ENCODE measurements around the gene SPCS1. TPM values are rescaled to one million over a fixed set of nuclear protein-coding genes. Genes with fewer than 3 reads are reported as not detected.

Gene SPCS1
- total RNA-seq, 1 experiment from 2014 or later, result 184 TPM

GRCh38 chr3:52730681-52731080 lies 24.8 kb downstream of the SPCS1 start:
- H3K4me1 ChIP-seq (ENCODE audit: low read length), result no peaks in the 10 kb centered on the region
- H3K9ac ChIP-seq (ENCODE audit: low read length), result no peak overlapping the region
- H3K79me2 ChIP-seq (ENCODE audit: low read length), result no peaks in the 10 kb centered on the region
- no peaks in the 10 kb centered on the region for H3K9me2 ChIP-seq (replicated peaks; ENCODE audit: insufficient read depth, low read length)
- no peak overlapping the region for H3K4me2 ChIP-seq (ENCODE audit: low read depth, low read length, poor library complexity, severe bottlenecking)
- H3K27me3 ChIP-seq (ENCODE audit: low read length), result no peaks in the 10 kb centered on the region
- no peak overlapping the region for H3K4me3 ChIP-seq (ENCODE audit: low read length)
- no peaks in the 10 kb centered on the region for H4K20me1 ChIP-seq (ENCODE audit: insufficient read depth, low read depth, low read length)
- H3K27ac ChIP-seq (ENCODE audit: low read length), result no peak overlapping the region
- H2AFZ ChIP-seq (ENCODE audit: low read length), result no peak overlapping the region
- DNase-seq, result no peak
- H3K9me3 ChIP-seq (ENCODE audit: low read length), result peaks cover 12% of the 10 kb centered on the region
- peaks cover 57% of the 10 kb centered on the region for H3K36me3 ChIP-seq (ENCODE audit: insufficient read depth, low read length)

GRCh38 chr3:52731590-52731989 lies 25.7 kb downstream of the SPCS1 start:
- Histone ChIP-seq H3K9ac (ENCODE audit: low read length) (no peak overlapping the region), H3K79me2 (ENCODE audit: low read length) (no peaks in the 10 kb centered on the region), H4K20me1 (ENCODE audit: insufficient read depth, low read depth, low read length) (no peaks in the 10 kb centered on the region), H3K4me3 (ENCODE audit: low read length) (no peak overlapping the region), H3K4me1 (ENCODE audit: low read length) (no peaks in the 10 kb centered on the region), H3K9me2 (replicated peaks; ENCODE audit: insufficient read depth, low read length) (no peaks in the 10 kb centered on the region), H3K9me3 (ENCODE audit: low read length) (peaks cover 12% of the 10 kb centered on the region), H2AFZ (ENCODE audit: low read length) (no peak overlapping the region), H3K27me3 (ENCODE audit: low read length) (no peaks in the 10 kb centered on the region), H3K27ac (ENCODE audit: low read length) (no peak overlapping the region), H3K36me3 (ENCODE audit: insufficient read depth, low read length) (peaks cover 63% of the 10 kb centered on the region), H3K4me2 (ENCODE audit: low read depth, low read length, poor library complexity, severe bottlenecking) (no peak overlapping the region)
- no peak for DNase-seq

GRCh38 chr3:52733256-52733891 lies 27.5 kb downstream of the SPCS1 start:
- Histone ChIP-seq H3K4me1 (ENCODE audit: low read length) (no peaks in the 10 kb centered on the region), H3K36me3 (ENCODE audit: insufficient read depth, low read length) (peaks cover 63% of the 10 kb centered on the region), H3K27ac (ENCODE audit: low read length) (no peak overlapping the region), H3K9me3 (ENCODE audit: low read length) (peaks cover 9% of the 10 kb centered on the region), H3K27me3 (ENCODE audit: low read length) (no peaks in the 10 kb centered on the region), H4K20me1 (ENCODE audit: insufficient read depth, low read depth, low read length) (no peaks in the 10 kb centered on the region), H3K79me2 (ENCODE audit: low read length) (no peaks in the 10 kb centered on the region), H2AFZ (ENCODE audit: low read length) (no peak overlapping the region), H3K4me2 (ENCODE audit: low read depth, low read length, poor library complexity, severe bottlenecking) (no peak overlapping the region), H3K9me2 (replicated peaks; ENCODE audit: insufficient read depth, low read length) (no peaks in the 10 kb centered on the region), H3K4me3 (ENCODE audit: low read length) (no peak overlapping the region), H3K9ac (ENCODE audit: low read length) (no peak overlapping the region)
- DNase-seq, result no peak

GRCh38 chr3:52739730-52740129 lies 33.8 kb downstream of the SPCS1 start:
- H3K4me1 ChIP-seq (ENCODE audit: low read length), result no peaks in the 10 kb centered on the region
- no peak for DNase-seq
- peaks cover 39% of the 10 kb centered on the region for H3K36me3 ChIP-seq (ENCODE audit: insufficient read depth, low read length)
- no peak overlapping the region for H3K4me3 ChIP-seq (ENCODE audit: low read length)
- no peaks in the 10 kb centered on the region for H3K9me2 ChIP-seq (replicated peaks; ENCODE audit: insufficient read depth, low read length)
- H3K27ac ChIP-seq (ENCODE audit: low read length), result no peak overlapping the region
- no peak overlapping the region for H3K9ac ChIP-seq (ENCODE audit: low read length)
- H4K20me1 ChIP-seq (ENCODE audit: insufficient read depth, low read depth, low read length), result no peaks in the 10 kb centered on the region
- no peaks in the 10 kb centered on the region for H3K79me2 ChIP-seq (ENCODE audit: low read length)
- H3K27me3 ChIP-seq (ENCODE audit: low read length), result no peaks in the 10 kb centered on the region
- H3K9me3 ChIP-seq (ENCODE audit: low read length), result no peaks in the 10 kb centered on the region
- H3K4me2 ChIP-seq (ENCODE audit: low read depth, low read length, poor library complexity, severe bottlenecking), result no peak overlapping the region
- no peak overlapping the region for H2AFZ ChIP-seq (ENCODE audit: low read length)

- Histone ChIP-seq H4K20me1 (ENCODE audit: insufficient read depth, low read depth, low read length) (no peaks in the 10 kb centered on the region), H3K79me2 (ENCODE audit: low read length) (no peaks in the 10 kb centered on the region), H3K36me3 (ENCODE audit: insufficient read depth, low read length) (peaks cover 20% of the 10 kb centered on the region), H3K4me1 (ENCODE audit: low read length) (no peaks in the 10 kb centered on the region), H3K9me3 (ENCODE audit: low read length) (no peaks in the 10 kb centered on the region), H3K9me2 (replicated peaks; ENCODE audit: insufficient read depth, low read length) (no peaks in the 10 kb centered on the region), H3K4me3 (ENCODE audit: low read length) (no peak overlapping the region), H3K27me3 (ENCODE audit: low read length) (no peaks in the 10 kb centered on the region), H3K4me2 (ENCODE audit: low read depth, low read length, poor library complexity, severe bottlenecking) (no peak overlapping the region), H2AFZ (ENCODE audit: low read length) (no peak overlapping the region), H3K27ac (ENCODE audit: low read length) (no peak overlapping the region), H3K9ac (ENCODE audit: low read length) (no peak overlapping the region)
- peak; percentile 71 for DNase-seq
Measured at GRCh38 chr3:52742418-52743041, 36.6 kb downstream of the SPCS1 start.

- Histone ChIP-seq H3K4me1 (ENCODE audit: low read length) (no peaks in the 10 kb centered on the region), H3K9me2 (replicated peaks; ENCODE audit: insufficient read depth, low read length) (no peaks in the 10 kb centered on the region), H3K36me3 (ENCODE audit: insufficient read depth, low read length) (peaks cover 20% of the 10 kb centered on the region), H4K20me1 (ENCODE audit: insufficient read depth, low read depth, low read length) (no peaks in the 10 kb centered on the region), H2AFZ (ENCODE audit: low read length) (no peak overlapping the region), H3K9ac (ENCODE audit: low read length) (no peak overlapping the region), H3K79me2 (ENCODE audit: low read length) (no peaks in the 10 kb centered on the region), H3K27ac (ENCODE audit: low read length) (no peak overlapping the region), H3K4me3 (ENCODE audit: low read length) (no peak overlapping the region), H3K9me3 (ENCODE audit: low read length) (no peaks in the 10 kb centered on the region), H3K4me2 (ENCODE audit: low read depth, low read length, poor library complexity, severe bottlenecking) (no peak overlapping the region), H3K27me3 (ENCODE audit: low read length) (no peaks in the 10 kb centered on the region)
- DNase-seq, result no peak
Measured at GRCh38 chr3:52743152-52743551, 37.2 kb downstream of the SPCS1 start.

- Histone ChIP-seq H3K9me3 (ENCODE audit: low read length) (no peaks in the 10 kb centered on the region), H3K36me3 (ENCODE audit: insufficient read depth, low read length) (peaks cover 21% of the 10 kb centered on the region), H3K27ac (ENCODE audit: low read length) (no peak overlapping the region), H3K4me1 (ENCODE audit: low read length) (no peaks in the 10 kb centered on the region), H2AFZ (ENCODE audit: low read length) (no peak overlapping the region), H3K4me3 (ENCODE audit: low read length) (no peak overlapping the region), H3K9me2 (replicated peaks; ENCODE audit: insufficient read depth, low read length) (no peaks in the 10 kb centered on the region), H3K27me3 (ENCODE audit: low read length) (no peaks in the 10 kb centered on the region), H4K20me1 (ENCODE audit: insufficient read depth, low read depth, low read length) (no peaks in the 10 kb centered on the region), H3K9ac (ENCODE audit: low read length) (no peak overlapping the region), H3K4me2 (ENCODE audit: low read depth, low read length, poor library complexity, severe bottlenecking) (no peak overlapping the region), H3K79me2 (ENCODE audit: low read length) (no peaks in the 10 kb centered on the region)
- DNase-seq, result no peak
Measured at GRCh38 chr3:52743721-52744120, 37.8 kb downstream of the SPCS1 start.

GRCh38 chr3:52752045-52752660 lies 46.2 kb downstream of the SPCS1 start:
- H2AFZ ChIP-seq (ENCODE audit: low read length), result no peak overlapping the region
- H3K36me3 ChIP-seq (ENCODE audit: insufficient read depth, low read length), result peaks cover 30% of the 10 kb centered on the region
- peak overlapping the region; percentile 17; the same call in 1 of the 2 replicates for H3K27ac ChIP-seq (ENCODE audit: low read length)
- H3K9me2 ChIP-seq (replicated peaks; ENCODE audit: insufficient read depth, low read length), result no peaks in the 10 kb centered on the region
- H4K20me1 ChIP-seq (ENCODE audit: insufficient read depth, low read depth, low read length), result no peaks in the 10 kb centered on the region
- no peaks in the 10 kb centered on the region for H3K27me3 ChIP-seq (ENCODE audit: low read length)
- H3K9ac ChIP-seq (ENCODE audit: low read length), result no peak overlapping the region
- H3K4me1 ChIP-seq (ENCODE audit: low read length), result peaks cover 11% of the 10 kb centered on the region
- H3K4me2 ChIP-seq (ENCODE audit: low read depth, low read length, poor library complexity, severe bottlenecking), result peak overlapping the region; percentile 26
- H3K9me3 ChIP-seq (ENCODE audit: low read length), result no peaks in the 10 kb centered on the region
- no peak overlapping the region for H3K4me3 ChIP-seq (ENCODE audit: low read length)
- DNase-seq, result no peak
- H3K79me2 ChIP-seq (ENCODE audit: low read length), result no peaks in the 10 kb centered on the region

Measured in Karpas-422 (cell line).